ACC112 (cell line): ENCODE measurements around the gene STUM.
"Not testable (repeated sequence)": the region's sequence is repeated elsewhere in the genome, so short reads cannot be mapped to it uniquely, and the experiment has no call there.

ENCODE experiments used
- H2AFZ ChIP-seq: fragments of 200-600 bp; sonication (generic); one replicate; pipeline ENCODE4 v1.6.0; 2017; ENCODE audit warnings: antibody characterized with exemption, low read length; ENCODE audit not compliant: unreplicated experiment
- H3K27ac ChIP-seq: fragments of 200-600 bp; sonication (generic); 2 replicates; pipeline ENCODE4 v1.5.1; 2014; ENCODE audit warnings: low read depth, mild to moderate bottlenecking, antibody characterized with exemption, low read length, moderate library complexity
- H3K27me3 ChIP-seq: fragments of 200-600 bp; sonication (generic); 2 replicates; pipeline ENCODE4 v1.6.1; 2014; ENCODE audit warnings: mild to moderate bottlenecking, antibody characterized with exemption, low read length, moderate library complexity, mixed read lengths; ENCODE audit not compliant: insufficient read depth
- H3K36me3 ChIP-seq: fragments of 200-600 bp; sonication (generic); 2 replicates; pipeline ENCODE4 v1.6.1; 2016; ENCODE audit warnings: mild to moderate bottlenecking, antibody characterized with exemption, low read length, moderate library complexity, mixed read lengths; ENCODE audit not compliant: insufficient read depth
- H3K4me1 ChIP-seq: fragments of 200-600 bp; sonication (generic); one replicate; pipeline ENCODE4 v1.6.1; 2016; ENCODE audit warnings: low read length, mixed read lengths; ENCODE audit not compliant: insufficient read depth, unreplicated experiment, control insufficient read depth
- H3K4me3 ChIP-seq: fragments of 200-600 bp; sonication (generic); 2 replicates; pipeline ENCODE4 v1.5.1; 2014; ENCODE audit warnings: mild to moderate bottlenecking, low read depth, low read length
- H3K79me2 ChIP-seq: fragments of 200-600 bp; sonication (generic); one replicate; pipeline ENCODE4 v1.6.0; 2016; ENCODE audit warnings: low read length; ENCODE audit not compliant: control insufficient read depth, unreplicated experiment, insufficient read depth

Gene STUM

GRCh38 chr1:226634166-226634588, 85.6 kb downstream of the STUM start:
- H3K27me3 ChIP-seq, result no peaks in the 10 kb centered on the region
- no peaks in the 10 kb centered on the region for H3K79me2 ChIP-seq
- H2AFZ ChIP-seq, result no peak overlapping the region
- no peaks in the 10 kb centered on the region for H3K4me1 ChIP-seq
- no peak overlapping the region for H3K27ac ChIP-seq
- H3K4me3 ChIP-seq, result no peak overlapping the region
- no peaks in the 10 kb centered on the region for H3K36me3 ChIP-seq

- H3K4me1 ChIP-seq, result no peaks in the 10 kb centered on the region
- H2AFZ ChIP-seq, result no peak overlapping the region
- H3K36me3 ChIP-seq, result no peaks in the 10 kb centered on the region
- no peak overlapping the region for H3K4me3 ChIP-seq
- H3K79me2 ChIP-seq, result no peaks in the 10 kb centered on the region
- H3K27ac ChIP-seq, result no peak overlapping the region
- H3K27me3 ChIP-seq, result no peaks in the 10 kb centered on the region
These were observed 86.2 kb downstream of the STUM start for GRCh38 chr1:226634611-226635246.

GRCh38 chr1:226635456-226635941, 86.9 kb downstream of the STUM start:
- Histone ChIP-seq H2AFZ (no peak overlapping the region), H3K4me1 (no peaks in the 10 kb centered on the region), H3K27me3 (no peaks in the 10 kb centered on the region), H3K4me3 (no peak overlapping the region), H3K27ac (no peak overlapping the region), H3K36me3 (no peaks in the 10 kb centered on the region), H3K79me2 (no peaks in the 10 kb centered on the region)

GRCh38 chr1:226636847-226637096, 88.2 kb downstream of the STUM start:
- no peaks in the 10 kb centered on the region for H3K36me3 ChIP-seq
- H3K79me2 ChIP-seq, result no peaks in the 10 kb centered on the region
- H3K27me3 ChIP-seq, result no peaks in the 10 kb centered on the region
- H2AFZ ChIP-seq, result no peak overlapping the region
- H3K27ac ChIP-seq, result no peak overlapping the region
- H3K4me3 ChIP-seq, result no peak overlapping the region
- H3K4me1 ChIP-seq, result no peaks in the 10 kb centered on the region

GRCh38 chr1:226637147-226637935, 88.8 kb downstream of the STUM start:
- Histone ChIP-seq H2AFZ (no peak overlapping the region), H3K4me1 (no peaks in the 10 kb centered on the region), H3K36me3 (no peaks in the 10 kb centered on the region), H3K27ac (no peak overlapping the region), H3K79me2 (no peaks in the 10 kb centered on the region), H3K4me3 (no peak overlapping the region), H3K27me3 (no peaks in the 10 kb centered on the region)

- Histone ChIP-seq H2AFZ (no peak overlapping the region), H3K27me3 (no peaks in the 10 kb centered on the region), H3K27ac (no peak overlapping the region), H3K79me2 (no peaks in the 10 kb centered on the region), H3K4me3 (no peak overlapping the region), H3K36me3 (no peaks in the 10 kb centered on the region), H3K4me1 (peaks cover under 1% of the 10 kb centered on the region)
These were observed 89.5 kb downstream of the STUM start for GRCh38 chr1:226638001-226638601.

GRCh38 chr1:226638608-226639007, 90.0 kb downstream of the STUM start:
- Histone ChIP-seq H3K4me3 (no peak overlapping the region), H3K36me3 (no peaks in the 10 kb centered on the region), H3K79me2 (no peaks in the 10 kb centered on the region), H3K27me3 (no peaks in the 10 kb centered on the region), H3K27ac (no peak overlapping the region), H2AFZ (no peak overlapping the region), H3K4me1 (peaks cover 5% of the 10 kb centered on the region)

- H3K27ac ChIP-seq, H3K4me1 ChIP-seq, H3K4me3 ChIP-seq, H3K79me2 ChIP-seq, H2AFZ ChIP-seq, H3K36me3 ChIP-seq, H3K27me3 ChIP-seq: not testable (repeated sequence)
These were observed 90.6 kb downstream of the STUM start for GRCh38 chr1:226639206-226639605.

GRCh38 chr1:226639631-226640061, 91.1 kb downstream of the STUM start:
- no peaks in the 10 kb centered on the region for H3K36me3 ChIP-seq
- no peaks in the 10 kb centered on the region for H3K27me3 ChIP-seq
- H3K4me3 ChIP-seq, result no peak overlapping the region
- H3K4me1 ChIP-seq, result peaks cover 8% of the 10 kb centered on the region
- H2AFZ ChIP-seq, result no peak overlapping the region
- H3K27ac ChIP-seq, result no peak overlapping the region
- H3K79me2 ChIP-seq, result no peaks in the 10 kb centered on the region

GRCh38 chr1:226640321-226641136, 92.0 kb downstream of the STUM start:
- Histone ChIP-seq H2AFZ (no peak overlapping the region), H3K4me3 (no peak overlapping the region), H3K27ac (no peak overlapping the region), H3K36me3 (no peaks in the 10 kb centered on the region), H3K79me2 (no peaks in the 10 kb centered on the region), H3K4me1 (peaks cover 8% of the 10 kb centered on the region), H3K27me3 (no peaks in the 10 kb centered on the region)
